ENCODE measurements around the gene PILRB.

PILRB gene

DNA sequence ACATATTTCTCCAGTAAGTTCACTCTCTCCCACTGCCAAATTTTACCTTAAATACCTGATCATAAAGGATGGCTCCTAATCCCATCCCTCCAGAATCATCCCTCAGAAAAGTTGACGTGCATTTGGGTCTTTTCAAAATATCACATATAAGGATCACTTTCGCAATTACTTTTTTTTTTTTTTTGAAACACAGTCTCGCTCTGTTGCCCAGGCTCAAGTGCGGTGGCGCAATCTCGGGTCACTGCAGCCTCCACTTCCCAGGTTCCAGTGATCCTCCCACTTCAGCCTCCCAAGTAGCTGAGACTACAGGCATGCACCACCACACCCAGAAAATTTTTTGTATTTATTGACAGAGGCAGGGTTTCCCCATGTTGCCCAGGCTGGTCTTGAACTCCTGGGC lies 53.2 kb downstream of the PILRB start:
- no peak for DNase-seq (ENCODE audit: low spot score)
- TF ChIP-seq CTCF (IDR thresholded peaks at IDR 0.05; ENCODE audit: extremely low read depth, missing control alignments): no peak

GRCh38 chr7:100413346-100413745 lies 55.4 kb downstream of the PILRB start:
- no peak for DNase-seq (ENCODE audit: low spot score)

DNA sequence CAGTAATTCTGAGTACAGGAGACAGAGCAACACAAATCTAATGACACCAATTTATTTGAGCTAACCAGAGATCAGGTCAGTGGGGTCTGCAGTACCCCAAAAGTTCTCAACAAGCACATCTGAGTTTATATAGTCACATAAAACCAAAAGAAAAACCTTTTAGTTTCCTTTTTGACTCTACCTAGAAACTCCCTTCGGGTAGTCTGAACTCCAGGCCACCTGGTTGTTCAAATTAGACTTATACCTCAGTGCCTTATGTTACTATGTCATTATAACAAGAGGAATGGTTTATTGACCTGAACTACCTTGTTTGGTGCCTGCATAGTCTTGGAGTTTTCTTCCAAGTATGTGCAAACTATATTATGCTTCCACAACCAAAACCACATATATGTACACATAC lies 56.0 kb downstream of the PILRB start:
- no peak for TF ChIP-seq CTCF (IDR thresholded peaks at IDR 0.05; ENCODE audit: extremely low read depth, missing control alignments)
- DNase-seq (ENCODE audit: low spot score): no peak

More at GRCh38 chr7:100413346-100413745, 55.4 kb downstream of the PILRB start:
- TF ChIP-seq CTCF (IDR thresholded peaks at IDR 0.05; ENCODE audit: extremely low read depth, missing control alignments): no peak

GRCh38 chr7:100415448-100415847 lies 57.5 kb downstream of the PILRB start:
- no peak for TF ChIP-seq CTCF (IDR thresholded peaks at IDR 0.05; ENCODE audit: extremely low read depth, missing control alignments)

More at GRCh38 chr7:100415448-100415847, 57.5 kb downstream of the PILRB start:
- DNase-seq (ENCODE audit: low spot score): no peak
